ENCODE results near the gene CHRNE.
A peak's percentile ranks its signal among the peaks of the same experiment; 100 is the strongest.
"Not testable (repeated sequence)": the region's sequence is repeated elsewhere in the genome, so short reads cannot be mapped to it uniquely, and the experiment has no call there.

CHRNE gene

DNA sequence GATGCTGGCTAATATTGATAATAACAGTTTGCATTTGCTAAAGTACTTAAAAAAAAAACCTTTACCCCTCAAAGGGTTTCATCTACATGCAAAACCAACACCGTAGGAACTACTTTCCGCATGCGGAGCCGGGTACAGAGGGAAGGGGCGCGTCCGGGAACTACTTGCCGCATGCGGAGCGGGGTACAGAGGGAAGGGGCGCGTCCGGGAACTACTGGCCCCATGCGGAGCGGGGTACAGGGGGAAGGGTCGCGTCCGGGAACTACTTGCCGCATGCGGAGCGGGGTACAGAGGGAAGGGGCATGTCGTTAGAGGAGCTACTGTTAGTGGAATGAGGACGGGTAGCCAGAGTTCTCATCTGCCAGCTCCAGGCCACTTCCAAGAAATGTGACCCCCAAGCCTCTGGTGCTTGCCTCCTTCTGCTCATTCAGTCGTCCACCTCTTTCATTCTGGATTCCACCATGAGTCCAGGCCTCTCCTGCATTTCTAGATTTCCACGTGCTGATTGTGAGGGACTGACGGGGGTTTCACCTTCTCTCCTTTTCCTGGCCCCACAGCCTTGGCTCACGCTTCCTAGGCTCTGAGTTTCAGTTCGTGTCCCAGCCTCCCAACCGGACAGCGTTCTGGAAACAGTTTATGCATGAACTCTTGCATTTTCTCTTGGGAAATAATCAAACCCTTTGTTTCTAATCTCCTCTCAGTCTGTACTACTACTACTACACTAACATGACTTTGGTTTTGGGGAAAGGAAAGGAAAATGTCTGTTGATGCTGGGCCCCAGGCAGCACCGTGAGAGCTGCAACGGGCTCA is 42.9 kb downstream of the CHRNE start:
- H3K9me3 Mint-ChIP-seq, result no peaks in the 10 kb centered on the region
- ATAC-seq (replicated peaks; ENCODE audit: extremely low read depth, poor library complexity, severe bottlenecking) (no peak), DNase-seq (ENCODE audit: low spot score in 2 of 2) (no peak)
- H3K27me3 Mint-ChIP-seq, result no peaks in the 10 kb centered on the region
- H3K27ac Mint-ChIP-seq (ENCODE audit: low read depth), result no peak overlapping the region
- H3K4me3 Mint-ChIP-seq, result no peak overlapping the region
- H3K36me3 Mint-ChIP-seq (ENCODE audit: insufficient read depth), result peaks cover 9% of the 10 kb centered on the region
- peaks cover 24% of the 10 kb centered on the region for H3K4me1 Mint-ChIP-seq

GRCh38 chr17:4858882-4859260 is 44.0 kb downstream of the CHRNE start:
- ATAC-seq (replicated peaks; ENCODE audit: extremely low read depth, poor library complexity, severe bottlenecking) (no peak), DNase-seq (ENCODE audit: low spot score in 2 of 2) (no peak)
- H3K4me3 Mint-ChIP-seq, result no peak overlapping the region
- H3K27ac Mint-ChIP-seq (ENCODE audit: low read depth), result no peak overlapping the region
- H3K36me3 Mint-ChIP-seq (ENCODE audit: insufficient read depth), result peaks cover 17% of the 10 kb centered on the region
- H3K9me3 Mint-ChIP-seq, result no peaks in the 10 kb centered on the region
- H3K27me3 Mint-ChIP-seq, result no peaks in the 10 kb centered on the region
- H3K4me1 Mint-ChIP-seq, result peaks cover 34% of the 10 kb centered on the region

- Mint-ChIP-seq H3K4me3 (no peak overlapping the region), H3K9me3 (no peaks in the 10 kb centered on the region), H3K4me1 (peaks cover 35% of the 10 kb centered on the region), H3K36me3 (ENCODE audit: insufficient read depth) (peaks cover 19% of the 10 kb centered on the region), H3K27me3 (no peaks in the 10 kb centered on the region), H3K27ac (ENCODE audit: low read depth) (no peak overlapping the region)
- no peak for ATAC-seq (replicated peaks; ENCODE audit: extremely low read depth, poor library complexity, severe bottlenecking)
- DNase-seq (ENCODE audit: low spot score in 2 of 2), result no peak
Measured at GRCh38 chr17:4858068-4858881, 44.6 kb downstream of the CHRNE start.

- ATAC-seq (replicated peaks; ENCODE audit: extremely low read depth, poor library complexity, severe bottlenecking); DNase-seq (ENCODE audit: low spot score in 2 of 2); H3K4me3 Mint-ChIP-seq; H3K9me3 Mint-ChIP-seq; H3K27me3 Mint-ChIP-seq; H3K27ac Mint-ChIP-seq (ENCODE audit: low read depth): not testable (repeated sequence)
- Mint-ChIP-seq H3K36me3 (ENCODE audit: insufficient read depth) (peaks cover 28% of the 10 kb centered on the region), H3K4me1 (peaks cover 36% of the 10 kb centered on the region)
Measured at GRCh38 chr17:4857347-4857746, 45.6 kb downstream of the CHRNE start.

- no peak for ATAC-seq (replicated peaks; ENCODE audit: extremely low read depth, poor library complexity, severe bottlenecking)
- no peak for DNase-seq (ENCODE audit: low spot score in 2 of 2)
- peaks cover 30% of the 10 kb centered on the region for H3K36me3 Mint-ChIP-seq (ENCODE audit: insufficient read depth)
- no peaks in the 10 kb centered on the region for H3K27me3 Mint-ChIP-seq
- H3K4me3 Mint-ChIP-seq, result no peak overlapping the region
- H3K9me3 Mint-ChIP-seq, result peaks cover 6% of the 10 kb centered on the region
- peaks cover 38% of the 10 kb centered on the region for H3K4me1 Mint-ChIP-seq
- no peak overlapping the region for H3K27ac Mint-ChIP-seq (ENCODE audit: low read depth)
Measured at GRCh38 chr17:4856937-4857314, 46.0 kb downstream of the CHRNE start.

DNA sequence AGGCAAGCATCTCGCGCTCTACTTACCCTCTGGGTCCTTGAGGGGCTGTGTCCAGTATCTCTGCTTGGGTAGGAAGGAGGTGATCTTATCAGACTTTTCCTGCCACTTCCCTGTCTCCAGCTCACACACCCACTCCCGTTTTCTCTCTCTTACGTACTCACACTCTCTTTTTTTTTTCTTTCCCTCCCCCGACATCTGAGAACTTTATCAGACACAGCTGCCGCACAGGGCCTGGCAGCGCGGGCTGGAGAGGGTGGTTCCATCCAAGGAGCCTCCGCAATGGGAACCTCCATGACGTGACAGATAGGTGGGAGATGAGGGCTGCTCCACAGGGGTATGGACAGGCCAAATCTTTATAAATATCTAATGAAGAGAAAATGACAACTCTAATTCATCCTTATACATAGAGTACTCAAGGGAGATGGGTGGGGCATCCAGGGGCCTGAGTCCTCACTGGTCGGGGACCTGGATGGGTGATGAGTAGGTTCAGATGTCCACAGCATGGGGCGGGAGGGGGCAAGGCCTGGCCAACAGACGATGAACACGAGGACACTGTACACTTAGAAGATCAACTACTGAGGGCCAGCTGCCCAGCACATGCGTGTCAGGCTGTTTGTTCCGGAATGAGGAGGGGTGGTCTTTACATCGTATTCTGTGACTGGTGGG is 46.5 kb downstream of the CHRNE start:
- peaks cover 40% of the 10 kb centered on the region for H3K4me1 Mint-ChIP-seq
- no peak overlapping the region for H3K4me3 Mint-ChIP-seq
- H3K27me3 Mint-ChIP-seq, result no peaks in the 10 kb centered on the region
- H3K27ac Mint-ChIP-seq (ENCODE audit: low read depth), result no peak overlapping the region
- H3K36me3 Mint-ChIP-seq (ENCODE audit: insufficient read depth), result peaks cover 30% of the 10 kb centered on the region
- ATAC-seq (replicated peaks; ENCODE audit: extremely low read depth, poor library complexity, severe bottlenecking) (no peak), DNase-seq (ENCODE audit: low spot score in 2 of 2) (no peak)
- H3K9me3 Mint-ChIP-seq, result peaks cover 6% of the 10 kb centered on the region

GRCh38 chr17:4854111-4854681 is 48.7 kb downstream of the CHRNE start:
- Mint-ChIP-seq H3K27me3 (no peaks in the 10 kb centered on the region), H3K36me3 (ENCODE audit: insufficient read depth) (peaks cover 30% of the 10 kb centered on the region), H3K27ac (ENCODE audit: low read depth) (peak overlapping the region; percentile 19), H3K4me3 (no peak overlapping the region), H3K4me1 (peaks cover 62% of the 10 kb centered on the region), H3K9me3 (peaks cover 6% of the 10 kb centered on the region)
- no peak for DNase-seq (ENCODE audit: low spot score in 2 of 2)
- no peak for ATAC-seq (replicated peaks; ENCODE audit: extremely low read depth, poor library complexity, severe bottlenecking)

DNA sequence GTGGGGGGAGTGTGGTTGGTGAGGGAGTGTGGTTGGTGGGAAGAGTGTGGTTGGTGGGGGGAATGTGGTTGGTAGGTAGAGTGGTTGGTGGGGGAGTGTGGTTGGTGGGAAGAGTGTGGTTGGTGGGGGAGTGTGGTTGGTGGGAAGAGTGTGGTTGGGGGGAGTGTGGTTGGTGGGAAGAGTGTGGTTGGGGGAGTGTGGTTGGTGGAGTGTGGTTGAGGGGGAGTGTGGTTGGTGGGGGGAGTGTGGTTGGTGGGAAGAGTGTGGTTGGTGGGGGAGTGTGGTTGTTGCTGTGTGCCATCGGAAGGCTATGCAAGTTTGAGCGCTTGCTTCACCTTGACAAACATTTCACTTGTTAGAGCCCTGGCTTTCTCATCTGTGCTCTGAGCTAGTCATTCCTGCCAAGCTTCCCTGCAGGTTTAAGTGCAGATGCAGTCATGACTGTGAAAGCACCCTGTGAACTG is 49.7 kb downstream of the CHRNE start:
- Mint-ChIP-seq H3K27me3 (no peaks in the 10 kb centered on the region), H3K4me3 (peak overlapping the region; percentile 70), H3K27ac (ENCODE audit: low read depth) (peak overlapping the region; percentile 80), H3K36me3 (ENCODE audit: insufficient read depth) (peaks cover 30% of the 10 kb centered on the region), H3K4me1 (peaks cover 64% of the 10 kb centered on the region), H3K9me3 (peaks cover 6% of the 10 kb centered on the region)
- ATAC-seq (replicated peaks; ENCODE audit: extremely low read depth, poor library complexity, severe bottlenecking) (peak; percentile 49), DNase-seq (ENCODE audit: low spot score in 2 of 2) (peak; percentile 12 to 21)

GRCh38 chr17:4852567-4853207 is 50.2 kb downstream of the CHRNE start:
- peak in 1 of 2 donors; percentile 34 for DNase-seq (ENCODE audit: low spot score in 2 of 2)
- H3K4me1 Mint-ChIP-seq, result peaks cover 64% of the 10 kb centered on the region
- peak overlapping the region; percentile 3 for H3K4me3 Mint-ChIP-seq

GRCh38 chr17:4851084-4851483 is 51.8 kb downstream of the CHRNE start:
- peaks cover 6% of the 10 kb centered on the region for H3K9me3 Mint-ChIP-seq
- peak overlapping the region; percentile 80 for H3K27ac Mint-ChIP-seq (ENCODE audit: low read depth)
- H3K4me1 Mint-ChIP-seq, result peaks cover 55% of the 10 kb centered on the region
- H3K36me3 Mint-ChIP-seq (ENCODE audit: insufficient read depth), result peaks cover 26% of the 10 kb centered on the region
- H3K4me3 Mint-ChIP-seq, result no peak overlapping the region
- H3K27me3 Mint-ChIP-seq, result no peaks in the 10 kb centered on the region
- no peak for ATAC-seq (replicated peaks; ENCODE audit: extremely low read depth, poor library complexity, severe bottlenecking)
- DNase-seq (ENCODE audit: low spot score in 2 of 2), result no peak

More at GRCh38 chr17:4852567-4853207, 50.2 kb downstream of the CHRNE start:
- peaks cover 30% of the 10 kb centered on the region for H3K36me3 Mint-ChIP-seq (ENCODE audit: insufficient read depth)
- peak overlapping the region; percentile 80 for H3K27ac Mint-ChIP-seq (ENCODE audit: low read depth)
- ATAC-seq (replicated peaks; ENCODE audit: extremely low read depth, poor library complexity, severe bottlenecking), result peak; percentile 60
- H3K27me3 Mint-ChIP-seq, result no peaks in the 10 kb centered on the region
- H3K9me3 Mint-ChIP-seq, result peaks cover 6% of the 10 kb centered on the region

GRCh38 chr17:4850246-4850645 is 52.7 kb downstream of the CHRNE start:
- Mint-ChIP-seq H3K4me1 (peaks cover 60% of the 10 kb centered on the region), H3K27ac (ENCODE audit: low read depth) (no peak overlapping the region), H3K36me3 (ENCODE audit: insufficient read depth) (peaks cover 23% of the 10 kb centered on the region), H3K4me3 (no peak overlapping the region), H3K27me3 (no peaks in the 10 kb centered on the region), H3K9me3 (peaks cover 6% of the 10 kb centered on the region)
- no peak for DNase-seq (ENCODE audit: low spot score in 2 of 2)
- ATAC-seq (replicated peaks; ENCODE audit: extremely low read depth, poor library complexity, severe bottlenecking), result no peak

DNA sequence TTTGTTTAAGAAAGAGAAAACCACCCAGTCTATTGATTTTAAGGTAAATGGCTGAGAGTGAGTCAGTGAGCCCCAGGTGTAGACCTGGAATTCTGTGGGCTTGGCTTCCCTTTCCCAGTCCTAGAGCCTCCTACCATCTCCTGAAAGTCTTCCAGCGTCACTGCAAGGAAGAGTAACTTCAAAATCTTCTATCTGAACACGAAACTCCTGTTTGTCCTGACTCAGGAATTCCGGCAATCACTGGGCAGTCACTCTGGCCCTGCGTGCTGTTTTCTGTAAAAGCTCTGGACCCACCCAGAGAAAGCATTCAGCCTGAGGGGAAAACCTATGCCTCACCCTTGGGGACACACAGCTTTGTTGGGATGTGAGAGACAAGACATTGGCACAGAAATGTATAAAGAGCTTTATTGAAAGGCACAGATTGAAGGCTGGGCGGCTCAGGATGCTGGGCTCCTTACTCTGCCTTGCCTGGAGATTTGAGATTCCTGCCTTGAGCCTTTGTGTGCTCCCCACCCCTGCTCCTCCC is 53.8 kb downstream of the CHRNE start:
- H3K4me3 Mint-ChIP-seq, result no peak overlapping the region
- peaks cover 64% of the 10 kb centered on the region for H3K4me1 Mint-ChIP-seq
- H3K36me3 Mint-ChIP-seq (ENCODE audit: insufficient read depth), result peaks cover 17% of the 10 kb centered on the region
- no peak for DNase-seq (ENCODE audit: low spot score in 2 of 2)
- H3K27me3 Mint-ChIP-seq, result no peaks in the 10 kb centered on the region
- no peak for ATAC-seq (replicated peaks; ENCODE audit: extremely low read depth, poor library complexity, severe bottlenecking)
- H3K9me3 Mint-ChIP-seq, result peaks cover 6% of the 10 kb centered on the region
- no peak overlapping the region for H3K27ac Mint-ChIP-seq (ENCODE audit: low read depth)
